Measurements from ENCODE around the gene HOXA1. TPM values are rescaled to one million over a fixed set of nuclear protein-coding genes. Genes with fewer than 3 reads are reported as not detected.

Gene HOXA1
- total RNA-seq, 4 donors from 2014 or later, result 0.16 to 0.36 TPM; not detected in 2

DNA sequence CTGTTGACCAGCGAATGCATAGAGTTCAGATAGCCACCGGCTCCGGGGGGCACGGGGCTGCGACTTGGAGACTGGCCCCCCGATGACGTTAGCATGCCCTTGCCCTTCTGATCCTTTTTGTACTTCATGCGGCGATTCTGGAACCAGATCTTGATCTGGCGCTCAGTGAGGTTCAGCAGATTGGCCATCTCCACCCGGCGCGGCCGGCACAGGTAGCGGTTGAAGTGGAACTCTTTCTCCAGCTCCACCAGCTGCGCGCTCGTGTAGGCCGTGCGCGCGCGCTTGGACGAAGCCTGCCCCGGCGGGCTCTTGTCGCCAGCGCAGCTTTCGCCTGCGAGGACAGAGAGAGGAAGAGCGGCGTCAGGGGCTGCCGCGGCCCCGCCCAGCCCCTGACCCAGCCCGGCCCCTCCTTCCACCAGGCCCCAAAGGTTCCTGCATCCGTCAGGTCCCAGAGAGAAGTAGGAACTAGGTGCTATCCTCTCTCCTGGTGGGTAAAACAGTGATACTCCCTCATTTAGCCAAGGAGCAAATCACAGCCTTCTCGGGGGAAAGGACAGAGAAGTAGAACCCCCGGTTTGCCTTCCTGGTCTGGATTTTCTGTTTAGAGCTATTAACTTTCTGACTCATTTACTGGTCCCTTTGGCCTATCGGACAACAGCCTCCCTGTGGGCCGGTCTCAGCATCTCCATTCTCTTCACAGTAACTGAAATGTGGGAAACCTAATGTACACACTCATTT lies 12.8 kb upstream of the HOXA1 start:
- TF ChIP-seq, protein P1, sequence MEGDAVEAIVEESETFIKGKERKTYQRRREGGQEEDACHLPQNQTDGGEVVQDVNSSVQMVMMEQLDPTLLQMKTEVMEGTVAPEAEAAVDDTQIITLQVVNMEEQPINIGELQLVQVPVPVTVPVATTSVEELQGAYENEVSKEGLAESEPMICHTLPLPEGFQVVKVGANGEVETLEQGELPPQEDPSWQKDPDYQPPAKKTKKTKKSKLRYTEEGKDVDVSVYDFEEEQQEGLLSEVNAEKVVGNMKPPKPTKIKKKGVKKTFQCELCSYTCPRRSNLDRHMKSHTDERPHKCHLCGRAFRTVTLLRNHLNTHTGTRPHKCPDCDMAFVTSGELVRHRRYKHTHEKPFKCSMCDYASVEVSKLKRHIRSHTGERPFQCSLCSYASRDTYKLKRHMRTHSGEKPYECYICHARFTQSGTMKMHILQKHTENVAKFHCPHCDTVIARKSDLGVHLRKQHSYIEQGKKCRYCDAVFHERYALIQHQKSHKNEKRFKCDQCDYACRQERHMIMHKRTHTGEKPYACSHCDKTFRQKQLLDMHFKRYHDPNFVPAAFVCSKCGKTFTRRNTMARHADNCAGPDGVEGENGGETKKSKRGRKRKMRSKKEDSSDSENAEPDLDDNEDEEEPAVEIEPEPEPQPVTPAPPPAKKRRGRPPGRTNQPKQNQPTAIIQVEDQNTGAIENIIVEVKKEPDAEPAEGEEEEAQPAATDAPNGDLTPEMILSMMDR (IDR thresholded peaks at IDR 0.05 in 4 of 5, conservative IDR thresholded peaks at IDR 0.05 in 1 of 5), result no peak
- peak; percentile 42 to 75 for TF ChIP-seq POLR2A (IDR thresholded peaks at IDR 0.05)
- in situ Hi-C loops (cut with MboI; ENCODE audit: low sequenced_read_pairs in 4 of 4), result no loop called here
- DNase-seq, result no peak

GRCh38 chr7:27107391-27108381 lies 11.9 kb upstream of the HOXA1 start:
- H3K4me3 ChIP-seq, result peak overlapping the region; percentile 30 to 65 (median 44)
- DNase-seq (no peak), ATAC-seq (no peak)
- peak overlapping the region; percentile 67 to 78 (median 76) for H3K27ac ChIP-seq
- TF ChIP-seq, protein P1 (IDR thresholded peaks at IDR 0.05 in 4 of 5, conservative IDR thresholded peaks at IDR 0.05 in 1 of 5), result no peak
- TF ChIP-seq POLR2A (IDR thresholded peaks at IDR 0.05), result no peak
- H3K27me3 ChIP-seq, result no peaks in the 10 kb centered on the region
- H3K4me1 ChIP-seq, result peaks cover 21 to 33% of the 10 kb centered on the region in 2 donors
- H3K9me3 ChIP-seq, result no peaks in the 10 kb centered on the region
- no peaks in the 10 kb centered on the region for H3K36me3 ChIP-seq
- in situ Hi-C loops (cut with MboI; ENCODE audit: low sequenced_read_pairs in 4 of 4), result no loop called here
- intact Hi-C loops (cut with DNase I; ENCODE audit: low total_unique reads), result no loop called here

More for the DNA sequence above, 12.8 kb upstream of the HOXA1 start:
- H3K9me3 ChIP-seq, result no peaks in the 10 kb centered on the region
- H3K4me3 ChIP-seq, result peak overlapping the region; percentile 15 to 53 (median 32)
- no peak for ATAC-seq
- no peaks in the 10 kb centered on the region for H3K27me3 ChIP-seq
- intact Hi-C loops (cut with DNase I; ENCODE audit: low total_unique reads), result no loop called here
- peaks cover 21 to 39% of the 10 kb centered on the region in 2 donors for H3K4me1 ChIP-seq
- no peaks in the 10 kb centered on the region for H3K36me3 ChIP-seq
- H3K27ac ChIP-seq, result peak overlapping the region; percentile 67 to 78 (median 76)

GRCh38 chr7:27106901-27107240 lies 11.1 kb upstream of the HOXA1 start:
- no peaks in the 10 kb centered on the region for H3K9me3 ChIP-seq
- H3K36me3 ChIP-seq, result no peaks in the 10 kb centered on the region
- ATAC-seq, result no peak
- H3K27me3 ChIP-seq, result no peaks in the 10 kb centered on the region
- peaks cover 14 to 25% of the 10 kb centered on the region in 2 donors for H3K4me1 ChIP-seq
- no peak for DNase-seq
- H3K4me3 ChIP-seq, result peak overlapping the region; percentile 52 to 65 (median 54)
- in situ Hi-C loops (cut with MboI; ENCODE audit: low sequenced_read_pairs in 4 of 4), result no loop called here
- no peak for TF ChIP-seq POLR2A (IDR thresholded peaks at IDR 0.05)
- TF ChIP-seq, protein P1 (IDR thresholded peaks at IDR 0.05 in 4 of 5, conservative IDR thresholded peaks at IDR 0.05 in 1 of 5), result no peak
- H3K27ac ChIP-seq, result peak overlapping the region; percentile 65 to 78 (median 76)
- intact Hi-C loops (cut with DNase I; ENCODE audit: low total_unique reads), result no loop called here

GRCh38 chr7:27106181-27106900 lies 10.5 kb upstream of the HOXA1 start:
- no peak for DNase-seq
- Histone ChIP-seq H3K36me3 (no peaks in the 10 kb centered on the region), H3K4me3 (peak overlapping the region; percentile 52 to 65 (median 54)), H3K27me3 (no peaks in the 10 kb centered on the region), H3K4me1 (peaks cover 9 to 20% of the 10 kb centered on the region in 2 donors), H3K27ac (peak overlapping the region; percentile 65 to 78 (median 76)), H3K9me3 (no peaks in the 10 kb centered on the region)
- intact Hi-C loops (cut with DNase I; ENCODE audit: low total_unique reads) (no loop called here), in situ Hi-C loops (cut with MboI; ENCODE audit: low sequenced_read_pairs in 4 of 4) (no loop called here)
- no peak for TF ChIP-seq POLR2A (IDR thresholded peaks at IDR 0.05)
- TF ChIP-seq, protein P1 (IDR thresholded peaks at IDR 0.05 in 4 of 5, conservative IDR thresholded peaks at IDR 0.05 in 1 of 5), result no peak
- peak; percentile 13 to 18 for ATAC-seq

All from gastrocnemius medialis (tissue), 4 donors.